Stimulated activated CD4-positive, alpha-beta T cell treated with anti-CD3 and anti-CD28 coated beads, Interleukin-2, amount 100 ng/mL, for 24 hours (primary cell): ENCODE data around the gene OSBPL6.
"Not testable (repeated sequence)": the region's sequence is repeated elsewhere in the genome, so short reads cannot be mapped to it uniquely, and the experiment has no call there.

ENCODE experiments used
- DNase-seq, 2 donors: peaks; one replicate each; pipeline ENCODE4 v3.0.0-alpha.2; 2020

OSBPL6 gene

GRCh38 chr2:178365116-178365515 lies 170.8 kb downstream of the OSBPL6 start:
- no peak for DNase-seq

- DNase-seq = no peak
Measured at GRCh38 chr2:178366412-178366811, 172.1 kb downstream of the OSBPL6 start.

- DNase-seq = no peak
Measured at GRCh38 chr2:178367344-178367743, 173.0 kb downstream of the OSBPL6 start.

- no peak for DNase-seq
Measured at GRCh38 chr2:178374865-178375264, 180.6 kb downstream of the OSBPL6 start.

- no peak for DNase-seq
Measured at GRCh38 chr2:178377046-178377445, 182.7 kb downstream of the OSBPL6 start.

- DNase-seq = no peak
Measured at GRCh38 chr2:178379162-178380004, 185.1 kb downstream of the OSBPL6 start.

- no peak for DNase-seq
Measured at GRCh38 chr2:178380763-178381162, 186.5 kb downstream of the OSBPL6 start.

- no peak for DNase-seq
Measured at GRCh38 chr2:178383718-178384117, 189.4 kb downstream of the OSBPL6 start.

- no peak for DNase-seq
Measured at GRCh38 chr2:178385595-178386148, 191.4 kb downstream of the OSBPL6 start.

GRCh38 chr2:178386986-178387597 lies 192.8 kb downstream of the OSBPL6 start:
- no peak for DNase-seq

- no peak for DNase-seq
Measured at GRCh38 chr2:178388287-178388686, 194.0 kb downstream of the OSBPL6 start.

- DNase-seq = no peak
Measured at GRCh38 chr2:178391701-178392100, 197.4 kb downstream of the OSBPL6 start.

- DNase-seq = no peak
Measured at GRCh38 chr2:178392215-178392614, 197.9 kb downstream of the OSBPL6 start.

GRCh38 chr2:178394859-178395258 lies 200.5 kb downstream of the OSBPL6 start:
- DNase-seq = no peak

GRCh38 chr2:178395295-178395694 lies 201.0 kb downstream of the OSBPL6 start:
- no peak for DNase-seq

GRCh38 chr2:178395941-178396570 lies 201.7 kb downstream of the OSBPL6 start:
- no peak for DNase-seq

- no peak for DNase-seq
Measured at GRCh38 chr2:178397002-178397605, 202.8 kb downstream of the OSBPL6 start.

GRCh38 chr2:178401994-178402437 lies 207.7 kb downstream of the OSBPL6 start:
- DNase-seq = no peak

GRCh38 chr2:178403671-178404306 lies 209.5 kb downstream of the OSBPL6 start:
- no peak for DNase-seq

GRCh38 chr2:178404368-178404767 lies 210.1 kb downstream of the OSBPL6 start:
- no peak for DNase-seq

GRCh38 chr2:178409261-178409660 lies 214.9 kb downstream of the OSBPL6 start:
- DNase-seq = no peak

- no peak for DNase-seq
Measured at GRCh38 chr2:178412047-178412446, 217.7 kb downstream of the OSBPL6 start.

GRCh38 chr2:178412453-178412852 lies 218.1 kb downstream of the OSBPL6 start:
- not testable (repeated sequence) for DNase-seq
